Smooth muscle cell (in vitro differentiated cells): ENCODE measurements around the gene TRAPPC11. TPM values are rescaled to one million over a fixed set of nuclear protein-coding genes. Genes with fewer than 3 reads are reported as not detected.

Experiments
- DNase-seq: peaks from one replicate; lab custom pipeline; 2025; ENCODE audit not compliant: unreplicated experiment; lab: John Stamatoyannopoulos, UW
- H2AFZ ChIP-seq: fragments of 200-600 bp; sonication (generic); 2 replicates; pipeline ENCODE4 v1.6.0; 2016; ENCODE audit warnings: antibody characterized with exemption, low read depth, mild to moderate bottlenecking
- H3F3A ChIP-seq: fragments of 200-600 bp; sonication (generic); 2 replicates; pipeline ENCODE4 v1.6.0; 2017; ENCODE audit warnings: antibody characterized with exemption, low read depth
- H3K27ac ChIP-seq: fragments of 200-600 bp; sonication (generic); 2 replicates; pipeline ENCODE4 v1.5.1; 2016; ENCODE audit warnings: low read depth, mild to moderate bottlenecking
- H3K27me3 ChIP-seq: fragments of 200-600 bp; sonication (generic); 2 replicates; pipeline ENCODE4 v1.6.1; 2016; ENCODE audit warnings: low read depth, mild to moderate bottlenecking
- H3K36me3 ChIP-seq: fragments of 200-600 bp; sonication (generic); 2 replicates; pipeline ENCODE4 v1.5.1; 2016; ENCODE audit warnings: low read depth
- H3K4me1 ChIP-seq: fragments of 200-600 bp; sonication (generic); 2 replicates; pipeline ENCODE4 v1.5.1; 2016; ENCODE audit warnings: low read depth
- H3K4me2 ChIP-seq: fragments of 200-600 bp; sonication (generic); 2 replicates; pipeline ENCODE4 v1.6.0; 2016; ENCODE audit warnings: mild to moderate bottlenecking
- H3K4me3 ChIP-seq: fragments of 200-600 bp; sonication (generic); 2 replicates; pipeline ENCODE4 v1.5.1; 2016; ENCODE audit warnings: mild to moderate bottlenecking
- H3K79me2 ChIP-seq: fragments of 200-600 bp; sonication (generic); 2 replicates; pipeline ENCODE4 v1.6.0; 2016; ENCODE audit warnings: low read depth, mild to moderate bottlenecking
- H3K9ac ChIP-seq: fragments of 200-600 bp; sonication (generic); 2 replicates; pipeline ENCODE4 v1.6.0; 2016; ENCODE audit warnings: low read depth
- H3K9me3 ChIP-seq: fragments of 200-600 bp; sonication (generic); replicated peaks from 2 replicates; pipeline ENCODE4 v1.5.1; 2016; ENCODE audit warnings: low read depth
- H4K20me1 ChIP-seq: fragments of 200-600 bp; sonication (generic); 2 replicates; pipeline ENCODE4 v1.6.0; 2016; ENCODE audit warnings: low read depth
- WGBS: methylation state at CpG from one replicate; pipeline ENCODE4 v1.1.7; 2016; ENCODE audit warnings: low lambda C conversion rate; 5-methylcytosine and 5-hydroxymethylcytosine counted together
- polyA plus RNA-seq: library from polyadenylated mRNA; unstranded; fragments of >200 nt; fragmentation: Nextera tagmentation; extraction: Ambion mirVana; gene quantifications from 2 replicates; pipeline ENCODE4 v1.2.1, GENCODE V29; 2016
- total RNA-seq: library from RNA; depleted of rRNA; stranded (reverse); fragments of >200 nt; gene quantifications from 2 replicates; pipeline ENCODE4 v1.2.3, GENCODE V29; 2014
- TF ChIP-seq, protein P1 (sequence below): fragments of 200-600 bp; sonication (generic); IDR thresholded peaks from 2 replicates; pipeline ENCODE4 v1.5.1; 2017; ENCODE audit warnings: borderline replicate concordance, mild to moderate bottlenecking, antibody characterized with exemption; ENCODE audit not compliant: insufficient read depth, poor library complexity, severe bottlenecking

The TRAPPC11 gene
- total and polyA plus RNA-seq, 2 experiments from 2014 or later, result 12.4 to 41.0 TPM

DNA sequence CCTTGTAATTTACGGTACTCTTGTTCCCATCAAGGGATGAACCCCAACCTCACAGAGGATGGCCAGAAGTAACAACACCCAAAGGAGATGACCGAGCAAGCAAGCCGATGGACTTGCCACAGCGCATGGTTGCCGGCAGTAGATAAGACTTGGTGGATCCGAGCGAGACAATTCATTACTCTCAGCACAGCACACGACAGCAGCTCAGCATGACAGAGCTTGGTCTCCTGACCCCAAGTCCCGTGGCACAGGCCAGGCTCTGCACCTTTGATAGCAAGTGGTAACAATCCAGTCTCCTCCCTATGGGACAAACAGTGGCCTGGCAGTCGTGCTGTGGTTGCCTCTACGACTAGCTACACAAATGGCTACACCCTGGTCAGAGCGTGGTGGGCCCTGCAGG, 26.4 kb upstream of the TRAPPC11 start:
- Histone ChIP-seq H4K20me1 (no peaks in the 10 kb centered on the region), H3K4me1 (peaks cover 17% of the 10 kb centered on the region), H3K4me2 (no peak overlapping the region), H3K36me3 (no peaks in the 10 kb centered on the region), H3K4me3 (no peak overlapping the region), H3K27me3 (no peaks in the 10 kb centered on the region), H3K27ac (no peak overlapping the region), H2AFZ (no peak overlapping the region), H3K9ac (no peak overlapping the region), H3K9me3 (no peaks in the 10 kb centered on the region), H3F3A (no peaks in the 10 kb centered on the region), H3K79me2 (no peaks in the 10 kb centered on the region)
- no peak for DNase-seq
- 90% methylated on average over 12 of the region's 12 CpGs for WGBS
- TF ChIP-seq, protein P1, sequence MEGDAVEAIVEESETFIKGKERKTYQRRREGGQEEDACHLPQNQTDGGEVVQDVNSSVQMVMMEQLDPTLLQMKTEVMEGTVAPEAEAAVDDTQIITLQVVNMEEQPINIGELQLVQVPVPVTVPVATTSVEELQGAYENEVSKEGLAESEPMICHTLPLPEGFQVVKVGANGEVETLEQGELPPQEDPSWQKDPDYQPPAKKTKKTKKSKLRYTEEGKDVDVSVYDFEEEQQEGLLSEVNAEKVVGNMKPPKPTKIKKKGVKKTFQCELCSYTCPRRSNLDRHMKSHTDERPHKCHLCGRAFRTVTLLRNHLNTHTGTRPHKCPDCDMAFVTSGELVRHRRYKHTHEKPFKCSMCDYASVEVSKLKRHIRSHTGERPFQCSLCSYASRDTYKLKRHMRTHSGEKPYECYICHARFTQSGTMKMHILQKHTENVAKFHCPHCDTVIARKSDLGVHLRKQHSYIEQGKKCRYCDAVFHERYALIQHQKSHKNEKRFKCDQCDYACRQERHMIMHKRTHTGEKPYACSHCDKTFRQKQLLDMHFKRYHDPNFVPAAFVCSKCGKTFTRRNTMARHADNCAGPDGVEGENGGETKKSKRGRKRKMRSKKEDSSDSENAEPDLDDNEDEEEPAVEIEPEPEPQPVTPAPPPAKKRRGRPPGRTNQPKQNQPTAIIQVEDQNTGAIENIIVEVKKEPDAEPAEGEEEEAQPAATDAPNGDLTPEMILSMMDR, result no peak

DNA sequence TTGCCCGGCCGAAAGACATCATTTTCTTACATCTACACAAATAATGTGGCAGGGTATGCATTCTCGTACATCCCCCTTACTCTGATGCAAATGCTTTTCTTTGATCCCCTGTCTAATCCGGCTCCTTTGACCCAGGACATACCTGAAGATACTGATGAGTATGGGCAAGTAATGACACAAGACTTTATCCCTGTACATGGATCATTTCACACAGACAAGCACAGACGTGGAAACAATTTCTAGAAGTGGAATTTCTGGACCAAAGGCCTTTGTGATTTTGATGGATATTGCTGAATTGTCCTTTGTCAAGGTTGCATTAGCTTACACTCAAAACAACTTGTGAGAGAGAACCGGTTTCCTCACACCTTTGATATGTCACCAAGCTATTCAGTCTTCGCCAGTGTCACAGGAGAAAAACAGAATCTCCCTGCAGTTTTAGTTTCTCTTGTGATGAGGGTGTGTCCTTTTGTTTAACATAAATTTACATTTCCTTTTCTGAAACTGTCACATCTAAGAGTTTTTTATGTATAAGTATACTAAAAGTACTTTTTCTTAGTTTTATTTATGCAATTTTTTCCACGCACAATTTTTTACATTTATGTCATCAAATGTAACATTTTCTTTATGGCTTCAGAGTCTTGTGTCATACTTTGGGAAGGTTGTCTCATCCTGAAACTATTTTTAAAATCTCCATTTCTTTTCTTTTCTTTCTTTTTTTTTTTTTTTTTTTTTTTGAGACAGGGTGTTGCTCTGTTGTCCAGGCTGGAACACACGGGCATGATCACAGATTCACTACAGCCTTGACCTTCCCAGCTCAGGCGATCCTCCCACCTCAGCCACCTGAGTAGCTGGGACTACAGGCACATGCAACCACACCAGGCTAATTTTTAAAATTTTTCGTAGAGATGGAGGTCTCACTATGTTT, 25.4 kb upstream of the TRAPPC11 start:
- peaks cover 17% of the 10 kb centered on the region for H3K4me1 ChIP-seq
- no peak for DNase-seq
- H3K79me2 ChIP-seq, result no peaks in the 10 kb centered on the region
- H3K9ac ChIP-seq, result no peak overlapping the region
- 77% methylated on average over 11 of the region's 11 CpGs for WGBS
- no peaks in the 10 kb centered on the region for H4K20me1 ChIP-seq
- H3K27ac ChIP-seq, result no peak overlapping the region
- no peak overlapping the region for H3K4me3 ChIP-seq
- no peaks in the 10 kb centered on the region for H3K9me3 ChIP-seq
- no peaks in the 10 kb centered on the region for H3K36me3 ChIP-seq
- H3K27me3 ChIP-seq, result no peaks in the 10 kb centered on the region
- TF ChIP-seq, protein P1, result no peak
- no peak overlapping the region for H2AFZ ChIP-seq
- no peaks in the 10 kb centered on the region for H3F3A ChIP-seq
- H3K4me2 ChIP-seq, result no peak overlapping the region

DNA sequence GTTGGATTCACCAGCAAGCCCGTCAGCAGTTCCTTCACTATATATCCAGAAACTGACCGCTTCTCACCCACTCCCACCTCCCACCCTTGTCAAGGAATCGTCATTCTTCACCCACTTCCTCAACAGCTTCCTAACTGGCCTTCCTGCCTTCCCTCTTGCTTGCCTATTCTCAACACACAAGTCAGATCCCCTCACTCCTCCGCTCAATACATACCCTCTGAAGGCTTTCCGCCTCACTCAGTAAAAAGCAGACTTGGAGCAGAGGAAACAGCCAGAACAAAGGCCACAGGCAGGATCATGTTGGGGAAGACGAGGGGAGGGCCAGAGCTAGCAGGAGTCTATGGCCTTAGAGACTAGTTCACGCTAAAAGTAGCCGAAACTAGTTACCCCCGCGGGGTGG, 23.8 kb upstream of the TRAPPC11 start:
- Histone ChIP-seq H2AFZ (no peak overlapping the region), H3K36me3 (no peaks in the 10 kb centered on the region), H3K9me3 (no peaks in the 10 kb centered on the region), H3F3A (no peaks in the 10 kb centered on the region), H3K4me1 (peaks cover 17% of the 10 kb centered on the region), H3K27me3 (no peaks in the 10 kb centered on the region), H3K9ac (no peak overlapping the region), H3K27ac (no peak overlapping the region), H3K4me3 (no peak overlapping the region), H3K4me2 (no peak overlapping the region), H4K20me1 (no peaks in the 10 kb centered on the region), H3K79me2 (no peaks in the 10 kb centered on the region)
- 69% methylated on average over 10 of the region's 10 CpGs for WGBS
- no peak for DNase-seq
- TF ChIP-seq, protein P1, result no peak

DNA sequence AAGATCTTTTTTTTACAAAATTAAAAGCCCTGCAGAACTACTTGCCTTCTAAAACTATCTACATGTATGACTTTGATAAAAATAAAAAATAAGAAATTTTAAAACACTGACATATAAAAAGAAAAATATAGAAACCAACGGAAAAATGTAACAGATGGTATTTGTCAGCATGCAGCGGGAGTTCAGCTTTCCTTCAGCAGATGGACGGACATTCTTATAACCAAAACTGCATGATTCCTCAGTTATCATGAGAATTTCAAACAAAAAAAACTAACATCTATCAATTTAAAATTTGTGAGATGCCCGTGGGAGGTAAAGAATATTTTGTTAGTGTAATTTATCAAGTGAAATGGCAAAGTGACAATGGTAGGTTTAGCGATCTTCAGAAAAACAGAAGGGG, 23.4 kb upstream of the TRAPPC11 start:
- H3F3A ChIP-seq, result no peaks in the 10 kb centered on the region
- no peaks in the 10 kb centered on the region for H4K20me1 ChIP-seq
- peaks cover 17% of the 10 kb centered on the region for H3K4me1 ChIP-seq
- no peaks in the 10 kb centered on the region for H3K79me2 ChIP-seq
- TF ChIP-seq, protein P1, result no peak
- H3K36me3 ChIP-seq, result no peaks in the 10 kb centered on the region
- no peaks in the 10 kb centered on the region for H3K9me3 ChIP-seq
- WGBS, result 92% methylated on average over 5 of the region's 5 CpGs
- no peak overlapping the region for H3K4me3 ChIP-seq
- no peak overlapping the region for H3K27ac ChIP-seq
- H3K27me3 ChIP-seq, result no peaks in the 10 kb centered on the region
- no peak overlapping the region for H3K9ac ChIP-seq
- H3K4me2 ChIP-seq, result no peak overlapping the region
- no peak for DNase-seq
- H2AFZ ChIP-seq, result no peak overlapping the region
